ENCODE data around the gene SRCIN1.
"Not testable (repeated sequence)": the region's sequence is repeated elsewhere in the genome, so short reads cannot be mapped to it uniquely, and the experiment has no call there.

GRCh38 chr17:38484242-38485145 is 121.3 kb downstream of the SRCIN1 start:
- peak; percentile 63 for TF ChIP-seq CTCF (conservative IDR thresholded peaks at IDR 0.05; ENCODE audit: low read depth, low read length)
- TF ChIP-seq EZH2phosphoT487 (IDR thresholded peaks at IDR 0.05; ENCODE audit: borderline replicate concordance, low read length), result not testable (repeated sequence)

Measured in PC-3 (cell line).